Pancreas (tissue), 10 donors: ENCODE results near the gene ODC1. TPM values are rescaled to one million over a fixed set of nuclear protein-coding genes. Genes with fewer than 3 reads are reported as not detected.

Experiments
- ATAC-seq, 4 donors: fragments of 200-7000 bp; cut with Tn5 transposase; one replicate each; pipeline versions ENCODE4 v1.8.0 to v1.9.1; 2020; ENCODE audit warnings: mild to moderate bottlenecking in 4 of 4, moderate library complexity in 4 of 4
- DNase-seq, 6 donors: peaks; one replicate each; pipeline ENCODE4 v3.0.0-alpha.2; 2020
- FAIRE-seq: peaks from 2 replicates; lab custom pipeline; 2012; peaks lifted over from hg19 to GRCh38; lab: Jason Lieb, UNC
- H3K27ac ChIP-seq, 4 donors: fragments of 200-600 bp; sonication (generic); 1 replicate in 3 of 4; 2 replicates in 1 of 4; pipeline versions ENCODE4 v1.5.0 to v1.8.0; 2020
- H3K27me3 ChIP-seq, 4 donors: fragments of 200-600 bp; one replicate each; pipeline ENCODE4 v1.8.0; 2021
- H3K36me3 ChIP-seq, 3 donors: fragments of 200-600 bp; sonication (generic) in 1 of 3; one replicate each; pipeline versions ENCODE4 v1.5.0 to v1.8.0; 2020 to 2021
- H3K4me1 ChIP-seq, 3 donors: fragments of 200-600 bp; one replicate each; pipeline ENCODE4 v1.8.0; 2021
- H3K4me3 ChIP-seq, 4 donors: fragments of 200-600 bp; sonication (generic) in 2 of 4; one replicate each; pipeline versions ENCODE4 v1.5.0 to v1.8.0; 2020 to 2021
- H3K9me3 ChIP-seq, 4 donors: fragments of 200-600 bp; one replicate each; pipeline ENCODE4 v1.8.0; 2021
- WGBS, 2 donors: extraction: QIAGEN DNeasy Blood & Tissue Kit; methylation state at CpG; one replicate each; pipeline ENCODE4 v1.1.7; 2013; 5-methylcytosine and 5-hydroxymethylcytosine counted together
- intact Hi-C, 3 donors: fragments of 100-400 bp; cut with DNase I; formaldehyde crosslinking; loops; one replicate each; pipeline versions ENCODE4 v1.11.1 to v1.14.2; 2022
- polyA plus RNA-seq, 2 donors: library from polyadenylated mRNA; stranded (reverse); fragments of 200-250 nt; gene quantifications; one replicate each; pipeline ENCODE4 v1.2.3, GENCODE V29; 2013
- total RNA-seq, 6 donors: library from RNA; stranded (reverse); fragmentation: NEBNext Ultra II Directional in 4 of 6; extraction: Animal tissue kit (Norgen Biotek cat#: 25700) in 4 of 6; gene quantifications; one replicate each; pipeline versions ENCODE4 v1.2.1 to v1.2.4, GENCODE V29; 2021 to 2023
- TF ChIP-seq, protein P1 (sequence below), 4 donors: fragments of 200-600 bp; sonication (generic) in 3 of 4; IDR thresholded peaks; one replicate each; pipeline versions ENCODE4 v1.5.0 to v1.8.0; 2021; ENCODE audit warnings: antibody characterized with exemption in 4 of 4
- donor health status: healthy with polysubstance abuse.
- donor health status: DM: no; HTN: no; CAD: no; lungs with moderate emphysema.
- donor health status: DM: no; HTN: no; CAD: no.
- donor health status: control.
- donor health status: control.
- donor health status: Bipolar disorder and iron deficiency.
- donor health status: DM: yes; HTN: yes; CAD: no.
- donor health status: DM: no; HTN: no; CAD: no.
- donor health status: DM: no; HTN: no; CAD: no.
- donor health status: DM: yes; HTN: yes; CAD: no.

ODC1 gene
- total and polyA plus RNA-seq, 8 donors: 9.3 to 52.2 (median 28.5) TPM

- H3K27ac ChIP-seq: peak overlapping the region in 3 of 4 donors; percentile 36 to 88 (median 60)
- DNase-seq (peak in 1 of 6 donors; percentile 32), FAIRE-seq (no peak), ATAC-seq (no peak)
- TF ChIP-seq, protein P1, sequence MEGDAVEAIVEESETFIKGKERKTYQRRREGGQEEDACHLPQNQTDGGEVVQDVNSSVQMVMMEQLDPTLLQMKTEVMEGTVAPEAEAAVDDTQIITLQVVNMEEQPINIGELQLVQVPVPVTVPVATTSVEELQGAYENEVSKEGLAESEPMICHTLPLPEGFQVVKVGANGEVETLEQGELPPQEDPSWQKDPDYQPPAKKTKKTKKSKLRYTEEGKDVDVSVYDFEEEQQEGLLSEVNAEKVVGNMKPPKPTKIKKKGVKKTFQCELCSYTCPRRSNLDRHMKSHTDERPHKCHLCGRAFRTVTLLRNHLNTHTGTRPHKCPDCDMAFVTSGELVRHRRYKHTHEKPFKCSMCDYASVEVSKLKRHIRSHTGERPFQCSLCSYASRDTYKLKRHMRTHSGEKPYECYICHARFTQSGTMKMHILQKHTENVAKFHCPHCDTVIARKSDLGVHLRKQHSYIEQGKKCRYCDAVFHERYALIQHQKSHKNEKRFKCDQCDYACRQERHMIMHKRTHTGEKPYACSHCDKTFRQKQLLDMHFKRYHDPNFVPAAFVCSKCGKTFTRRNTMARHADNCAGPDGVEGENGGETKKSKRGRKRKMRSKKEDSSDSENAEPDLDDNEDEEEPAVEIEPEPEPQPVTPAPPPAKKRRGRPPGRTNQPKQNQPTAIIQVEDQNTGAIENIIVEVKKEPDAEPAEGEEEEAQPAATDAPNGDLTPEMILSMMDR (IDR thresholded peaks at IDR 0.05): no peak
- H3K4me1 ChIP-seq: peaks cover 23 to 37% (median 26%) of the 10 kb centered on the region in 3 donors
- WGBS, 2 donors: 86 to 92% methylated on average over 18 of the region's 18 CpGs
- no peaks in the 10 kb centered on the region for H3K36me3 ChIP-seq
- intact Hi-C loops: loop anchor here in 2 of 3 donors (5.0 to 10.0 kb wide), 2 partner anchors 39 to 132 kb away; no protein-coding TSS in a partner anchor
- no peaks in the 10 kb centered on the region for H3K27me3 ChIP-seq
- no peaks in the 10 kb centered on the region for H3K9me3 ChIP-seq
- no peak overlapping the region for H3K4me3 ChIP-seq
Observed at GRCh38 chr2:10406491-10407188, 41.5 kb downstream of the ODC1 start.

GRCh38 chr2:10406016-10406415, 42.1 kb downstream of the ODC1 start:
- Histone ChIP-seq H3K9me3 (no peaks in the 10 kb centered on the region), H3K4me3 (no peak overlapping the region), H3K27me3 (no peaks in the 10 kb centered on the region), H3K36me3 (no peaks in the 10 kb centered on the region), H3K27ac (peak overlapping the region in 1 of 4 donors; percentile 49), H3K4me1 (peaks cover 23 to 37% (median 26%) of the 10 kb centered on the region in 3 donors)
- TF ChIP-seq, protein P1 (IDR thresholded peaks at IDR 0.05): no peak
- FAIRE-seq (no peak), ATAC-seq (no peak), DNase-seq (peak in 1 of 6 donors; percentile 23)
- WGBS, 2 donors: 89 to 91% methylated on average over 10 of the region's 10 CpGs
- intact Hi-C loops: loop anchor here in 2 of 3 donors (5.0 to 10.0 kb wide), 2 partner anchors 39 to 131 kb away; no protein-coding TSS in a partner anchor

DNA sequence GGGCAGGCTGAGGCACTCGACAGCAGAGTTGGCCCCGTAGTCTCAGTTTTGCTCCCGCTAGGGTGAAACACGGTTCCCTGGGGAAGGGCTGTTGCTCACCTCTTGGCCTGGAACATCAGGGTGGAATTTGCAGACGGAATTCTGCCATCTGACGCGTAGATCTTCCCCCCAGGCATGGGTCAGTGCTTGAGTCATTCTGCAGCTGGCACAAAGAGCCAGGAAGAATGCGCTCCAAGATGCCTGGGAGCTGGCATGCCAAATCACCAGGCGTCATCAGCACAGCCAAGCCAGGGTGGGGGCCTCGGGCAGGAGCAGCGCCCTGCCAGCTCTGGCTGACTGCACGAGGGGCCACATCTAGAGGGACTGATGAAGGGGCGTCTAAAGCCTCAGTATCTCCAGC, 42.7 kb downstream of the ODC1 start:
- TF ChIP-seq, protein P1 (IDR thresholded peaks at IDR 0.05): no peak
- peaks cover 23 to 37% (median 26%) of the 10 kb centered on the region in 3 donors for H3K4me1 ChIP-seq
- H3K4me3 ChIP-seq: no peak overlapping the region
- 57 to 60% methylated on average over 13 of the region's 13 CpGs for WGBS, 2 donors
- no peaks in the 10 kb centered on the region for H3K9me3 ChIP-seq
- DNase-seq: peak in 5 of 6 donors; percentile 56 to 91 (median 83)
- intact Hi-C loops: loop anchor here in 2 of 3 donors (5.0 to 10.0 kb wide), 2 partner anchors 38 to 131 kb away; no protein-coding TSS in a partner anchor
- FAIRE-seq: no peak
- H3K36me3 ChIP-seq: no peaks in the 10 kb centered on the region
- peak; percentile 5 to 52 (median 32) for ATAC-seq
- H3K27me3 ChIP-seq: no peaks in the 10 kb centered on the region
- peak overlapping the region in 3 of 4 donors; percentile 11 to 76 (median 33) for H3K27ac ChIP-seq

GRCh38 chr2:10404324-10405143, 43.6 kb downstream of the ODC1 start:
- no peak for FAIRE-seq
- ATAC-seq: no peak
- intact Hi-C loops: loop anchor here in 2 of 3 donors (5.0 to 10.0 kb wide), 2 partner anchors 37 to 130 kb away; no protein-coding TSS in a partner anchor
- TF ChIP-seq, protein P1 (IDR thresholded peaks at IDR 0.05): no peak
- DNase-seq: peak in 2 of 6 donors; percentile 30 to 59
- H3K4me3 ChIP-seq: no peak overlapping the region
- H3K27ac ChIP-seq: peak overlapping the region in 3 of 4 donors; percentile 11 to 76 (median 33)
- no peaks in the 10 kb centered on the region for H3K36me3 ChIP-seq
- H3K4me1 ChIP-seq: peaks cover 23 to 39% (median 26%) of the 10 kb centered on the region in 3 donors
- 87 to 89% methylated on average over 20 of the region's 20 CpGs for WGBS, 2 donors
- H3K9me3 ChIP-seq: no peaks in the 10 kb centered on the region
- no peaks in the 10 kb centered on the region for H3K27me3 ChIP-seq
